ENCODE measurements around the gene SPDEF. TPM values are rescaled to one million over a fixed set of nuclear protein-coding genes. Genes with fewer than 3 reads are reported as not detected.

SPDEF gene
- total RNA-seq, 1 experiment from 2014 or later = not detected

- no peak for DNase-seq (ENCODE audit: low read depth)
Observed at GRCh38 chr6:34546551-34547321, 9.4 kb downstream of the SPDEF start.

- no peak for DNase-seq (ENCODE audit: low read depth)
Observed at GRCh38 chr6:34544776-34545471, 11.2 kb downstream of the SPDEF start.

GRCh38 chr6:34544052-34544604 lies 12.0 kb downstream of the SPDEF start:
- no peak for DNase-seq (ENCODE audit: low read depth)

GRCh38 chr6:34543421-34543820 lies 12.7 kb downstream of the SPDEF start:
- peak; percentile 56 for DNase-seq (ENCODE audit: low read depth)

- DNase-seq (ENCODE audit: low read depth) = no peak
Observed at GRCh38 chr6:34540841-34541240, 15.3 kb downstream of the SPDEF start.

GRCh38 chr6:34540222-34540621 lies 15.9 kb downstream of the SPDEF start:
- DNase-seq (ENCODE audit: low read depth) = no peak

GRCh38 chr6:34539181-34539580 lies 16.9 kb downstream of the SPDEF start:
- DNase-seq (ENCODE audit: low read depth) = no peak

DNA sequence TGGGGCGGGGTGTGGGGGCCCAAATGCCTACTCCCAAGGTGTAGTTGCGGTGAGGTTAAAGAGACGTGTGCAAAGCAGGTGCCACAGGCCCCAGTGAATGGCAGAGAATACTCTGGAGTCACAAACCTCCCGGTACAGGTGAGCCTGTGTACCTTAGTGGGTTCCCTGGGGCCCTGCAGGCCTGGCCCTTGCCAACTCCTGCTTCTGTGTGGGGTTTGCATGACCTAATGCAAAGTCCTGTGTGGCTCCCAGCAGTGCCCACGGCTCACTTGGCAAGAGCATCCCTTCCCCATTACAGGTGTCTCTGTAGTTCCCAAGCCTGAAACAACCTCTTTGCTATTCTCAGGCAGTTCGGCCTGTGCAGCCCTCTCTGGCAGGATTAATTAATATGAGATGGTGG lies 17.5 kb downstream of the SPDEF start:
- DNase-seq (ENCODE audit: low read depth) = no peak

DNA sequence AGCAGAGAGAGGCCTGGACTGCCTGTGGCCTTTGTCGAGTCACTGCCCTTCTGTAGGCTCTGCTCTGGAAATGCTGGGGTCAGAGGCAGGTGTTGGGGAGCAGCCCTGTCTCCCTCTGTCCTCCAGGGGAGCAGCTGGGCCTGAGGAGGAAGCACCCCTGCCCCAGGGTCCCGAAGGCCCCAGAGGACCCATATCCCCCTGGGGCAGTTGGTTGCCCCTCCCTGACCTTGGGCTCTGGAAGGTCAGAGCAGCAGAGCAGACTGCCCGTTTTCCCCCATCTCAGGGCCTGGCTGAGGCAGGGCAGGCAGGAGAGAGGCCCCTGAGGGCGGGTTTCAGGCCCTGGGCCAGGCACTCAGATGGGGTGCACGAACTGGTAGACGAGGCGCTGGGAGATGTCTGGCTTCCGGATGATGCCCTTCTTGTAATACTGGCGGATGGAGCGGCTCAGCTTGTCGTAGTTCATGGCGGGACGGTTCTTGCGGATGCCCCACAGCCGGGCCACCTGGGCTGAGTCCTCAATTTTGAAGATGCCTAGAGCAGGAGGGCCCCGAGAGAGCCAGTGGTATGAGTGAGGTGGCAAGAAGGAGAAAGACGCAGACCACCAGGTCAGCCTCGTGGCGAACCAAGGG lies 18.1 kb downstream of the SPDEF start:
- DNase-seq (ENCODE audit: low read depth) = no peak

GRCh38 chr6:34536959-34537848 lies 18.9 kb downstream of the SPDEF start:
- DNase-seq (ENCODE audit: low read depth) = no peak

GRCh38 chr6:34536251-34536958 lies 19.7 kb downstream of the SPDEF start:
- no peak for DNase-seq (ENCODE audit: low read depth)

- DNase-seq (ENCODE audit: low read depth) = no peak
Observed at GRCh38 chr6:34535646-34536045, 20.5 kb downstream of the SPDEF start.

- no peak for DNase-seq (ENCODE audit: low read depth)
Observed at GRCh38 chr6:34535199-34535598, 20.9 kb downstream of the SPDEF start.

DNA sequence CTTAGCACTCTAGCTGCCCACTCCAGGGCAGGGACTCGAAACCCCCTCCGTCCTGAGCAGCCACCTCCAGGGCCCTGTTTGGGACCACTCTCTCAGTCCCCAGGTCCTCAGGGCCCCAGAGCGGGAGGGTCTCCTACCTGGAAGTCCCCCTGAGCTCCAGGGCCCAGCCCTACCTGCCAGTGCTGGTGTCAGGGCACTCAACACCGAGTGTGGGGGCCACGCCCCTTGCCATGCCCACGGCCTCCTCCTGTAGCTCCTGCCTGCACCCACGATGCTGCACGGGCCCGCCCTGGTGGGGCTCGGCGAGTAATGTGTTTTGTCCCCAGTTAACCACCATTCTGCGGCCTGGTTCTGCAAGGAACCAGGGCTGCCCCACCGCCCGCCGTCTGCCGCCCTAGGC lies 21.5 kb downstream of the SPDEF start:
- no peak for DNase-seq (ENCODE audit: low read depth)

- DNase-seq (ENCODE audit: low read depth) = no peak
Observed at GRCh38 chr6:34534146-34534545, 22.0 kb downstream of the SPDEF start.

- no peak for DNase-seq (ENCODE audit: low read depth)
Observed at GRCh38 chr6:34532230-34532629, 23.9 kb downstream of the SPDEF start.

- DNase-seq (ENCODE audit: low read depth) = no peak
Observed at GRCh38 chr6:34531580-34532201, 24.4 kb downstream of the SPDEF start.

DNA sequence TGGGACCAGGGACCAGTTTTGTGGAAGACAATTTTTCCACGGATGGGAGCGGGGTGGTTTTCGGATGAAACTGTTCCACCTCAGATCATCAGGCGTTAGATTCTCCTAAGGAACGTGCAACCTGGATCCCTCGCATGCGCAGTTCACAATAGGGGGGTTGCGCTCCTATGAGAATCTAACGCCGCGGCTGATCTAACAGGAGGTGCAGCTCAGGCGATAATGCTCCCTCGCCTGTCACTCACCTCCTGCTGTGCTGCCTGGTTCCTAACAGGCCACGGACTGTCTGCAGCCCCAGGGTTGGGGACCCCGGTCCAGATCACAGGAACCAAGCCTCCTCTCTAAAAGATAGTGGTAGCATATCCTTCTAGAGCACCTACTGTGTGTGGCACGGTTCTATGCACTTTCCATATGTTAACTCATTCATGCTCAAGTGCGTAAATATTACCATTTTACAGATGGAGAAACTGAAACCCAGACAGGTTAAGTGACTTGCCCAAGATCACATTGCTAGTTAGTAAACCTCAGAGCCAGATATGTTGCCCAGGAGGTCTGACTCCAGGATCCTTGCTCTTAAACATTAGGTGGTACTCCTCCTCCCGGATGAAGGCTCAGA lies 25.3 kb downstream of the SPDEF start:
- DNase-seq (ENCODE audit: low read depth) = no peak

DNA sequence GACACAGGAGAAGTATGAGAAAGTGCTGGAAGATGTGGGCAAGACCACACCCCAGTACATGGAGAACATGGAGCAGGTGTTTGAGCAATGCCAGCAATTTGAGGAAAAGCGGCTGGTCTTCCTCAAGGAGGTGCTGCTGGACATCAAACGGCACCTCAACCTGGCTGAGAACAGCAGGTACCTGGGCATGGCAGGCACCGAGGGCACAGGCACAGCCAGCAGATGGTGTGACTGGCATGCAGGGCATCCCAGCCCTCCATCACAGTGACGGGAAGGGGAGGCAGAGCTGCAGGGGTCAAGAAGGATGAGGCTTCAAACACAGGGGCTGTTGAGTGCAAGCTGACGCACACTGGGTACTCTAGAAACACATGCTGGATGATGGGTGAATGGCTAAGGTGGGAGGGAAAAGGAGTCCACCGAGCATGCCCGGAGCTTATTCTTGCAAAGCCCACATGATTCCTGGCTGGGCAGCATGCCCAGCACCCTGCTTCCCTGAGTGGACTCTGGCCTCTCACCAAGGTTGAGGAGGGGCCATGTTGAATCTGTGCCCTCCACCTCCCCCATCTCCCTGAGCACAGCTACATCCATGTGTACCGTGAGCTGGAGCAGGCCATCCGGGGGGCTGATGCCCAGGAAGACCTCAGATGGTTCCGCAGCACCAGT lies 26.3 kb downstream of the SPDEF start:
- no peak for DNase-seq (ENCODE audit: low read depth)
